H1 (cell line): ENCODE measurements around the gene PAQR7. TPM values are rescaled to one million over a fixed set of nuclear protein-coding genes. Genes with fewer than 3 reads are reported as not detected.
A peak's percentile ranks its signal among the peaks of the same experiment; 100 is the strongest.

Source experiments
- CTCF ChIA-PET: fragments of 300-600 bp; sonication (Branson Sonifier 250); formaldehyde crosslinking; loops from one replicate; lab custom pipeline; 2021; ENCODE audit not compliant: partially characterized antibody; lab: Charles Lee
- POLR2A ChIA-PET: fragments of 300-600 bp; sonication (Branson Sonifier 250); formaldehyde crosslinking; loops from one replicate; lab custom pipeline; 2021; ENCODE audit warnings: inconsistent platforms; ENCODE audit not compliant: partially characterized antibody; lab: Charles Lee
- DNase-seq, 2 experiments: peaks; one replicate each; pipeline versions ENCODE4 v3.0.0 to v3.0.0-alpha.2; 2010 to 2022; ENCODE audit warnings: low spot score in 2 of 2, low read depth in 1 of 2, mixed read lengths in 1 of 2
- FAIRE-seq: peaks from 2 replicates; lab custom pipeline; 2011; peaks lifted over from hg19 to GRCh38; lab: Jason Lieb, UNC
- H2AFZ ChIP-seq: 2 replicates; pipeline ENCODE4 v1.8.1; 2012; ENCODE audit warnings: low read length, inconsistent platforms
- H2AK5ac ChIP-seq: 2 replicates; pipeline ENCODE4 v1.6.1; 2013; ENCODE audit warnings: low read depth, low read length
- H2BK120ac ChIP-seq: replicated peaks from 2 replicates; pipeline ENCODE3; 2013; ENCODE audit warnings: low read depth, low read length, inconsistent platforms
- H2BK12ac ChIP-seq: 2 replicates; pipeline ENCODE4 v1.6.1; 2013; ENCODE audit warnings: low read depth, low read length
- H2BK15ac ChIP-seq: 2 replicates; pipeline ENCODE4 v1.6.1; 2013; ENCODE audit warnings: low read length
- H2BK20ac ChIP-seq: 2 replicates; pipeline ENCODE4 v1.6.1; 2013; ENCODE audit warnings: low read length
- H2BK5ac ChIP-seq: 2 replicates; pipeline ENCODE4 v1.6.1; 2013; ENCODE audit warnings: low read depth, low read length
- H3K14ac ChIP-seq: 2 replicates; pipeline ENCODE4 v1.6.1; 2013; ENCODE audit warnings: inconsistent platforms; ENCODE audit not compliant: insufficient read length
- H3K18ac ChIP-seq: 2 replicates; pipeline ENCODE4 v1.6.1; 2013; ENCODE audit warnings: low read length; ENCODE audit errors: extremely low read depth
- H3K23ac ChIP-seq: 2 replicates; pipeline ENCODE4 v1.6.1; 2013; ENCODE audit warnings: inconsistent platforms; ENCODE audit not compliant: insufficient read length
- H3K23me2 ChIP-seq: 2 replicates; pipeline ENCODE4 v1.6.1; 2013; ENCODE audit warnings: low read depth, low read length
- H3K27ac ChIP-seq: 2 replicates; pipeline ENCODE4 v1.6.1; 2011; ENCODE audit warnings: low read depth, low read length, inconsistent platforms
- H3K27me3 ChIP-seq, 4 experiments: replicated peaks in 1 of 4; 1 replicate in 1 of 4; 2 replicates in 3 of 4; pipeline versions ENCODE4 v1.6.1 to v1.8.1; 2011 to 2013; ENCODE audit warnings: low read length in 3 of 4, mild to moderate bottlenecking in 3 of 4, inconsistent platforms in 2 of 4, mixed read lengths in 2 of 4, moderate library complexity in 1 of 4; ENCODE audit not compliant: control insufficient read depth in 3 of 4, insufficient read depth in 3 of 4; ENCODE audit errors: extremely low read depth in 1 of 4
- H3K36me3 ChIP-seq, 4 experiments: 2 replicates each; pipeline versions ENCODE4 v1.6.1 to v1.8.1; 2011 to 2013; ENCODE audit warnings: mild to moderate bottlenecking in 4 of 4, low read length in 3 of 4, moderate library complexity in 2 of 4, control low read depth in 1 of 4, inconsistent platforms in 1 of 4; ENCODE audit not compliant: insufficient read depth in 4 of 4, control insufficient read depth in 2 of 4
- H3K4ac ChIP-seq: replicated peaks from 2 replicates; pipeline ENCODE3; 2013; ENCODE audit warnings: low read length, low read depth, mixed read lengths, inconsistent platforms; ENCODE audit not compliant: insufficient read length
- H3K4me1 ChIP-seq, 4 experiments: replicated peaks in 1 of 4; 1 replicate in 1 of 4; 2 replicates in 3 of 4; pipeline versions ENCODE4 v1.6.1 to v1.8.1; 2011 to 2013; ENCODE audit warnings: low read length in 3 of 4, inconsistent platforms in 2 of 4, mixed read lengths in 1 of 4; ENCODE audit not compliant: insufficient read depth in 4 of 4, control insufficient read depth in 3 of 4
- H3K4me2 ChIP-seq, 2 experiments: 2 replicates each; pipeline versions ENCODE4 v1.6.1 to v1.8.1; 2011 to 2013; ENCODE audit warnings: low read depth in 2 of 2, low read length in 2 of 2, control low read depth in 1 of 2, inconsistent platforms in 1 of 2, mild to moderate bottlenecking in 1 of 2; ENCODE audit not compliant: insufficient read depth in 1 of 2
- H3K4me3 ChIP-seq, 4 experiments: fragments of 200-600, 300-600 bp in 1 of 4; sonication (generic), shearing (Covaris generic), sonication (Bioruptor Twin) in 1 of 4; 2 replicates each; pipeline versions ENCODE4 v1.5.1 to v1.8.1; 2011 to 2016; ENCODE audit warnings: low read length in 4 of 4, low read depth in 3 of 4, control low read depth in 2 of 4, inconsistent platforms in 2 of 4, mild to moderate bottlenecking in 2 of 4, mixed read lengths in 1 of 4, moderate library complexity in 1 of 4; ENCODE audit not compliant: insufficient read depth in 2 of 4; ENCODE audit errors: extremely low read depth in 1 of 4
- H3K56ac ChIP-seq: replicated peaks from 2 replicates; pipeline ENCODE3; 2013; ENCODE audit warnings: low read depth, mild to moderate bottlenecking, mixed read lengths, low read length, inconsistent platforms; ENCODE audit not compliant: insufficient read length
- H3K79me1 ChIP-seq: 2 replicates; pipeline ENCODE4 v1.6.1; 2013; ENCODE audit warnings: low read depth, low read length, control low read depth
- H3K79me2 ChIP-seq, 2 experiments: 2 replicates each; pipeline versions ENCODE4 v1.6.1 to v1.8.1; 2012 to 2013; ENCODE audit warnings: low read length in 2 of 2, mild to moderate bottlenecking in 2 of 2, inconsistent platforms in 1 of 2; ENCODE audit not compliant: insufficient read depth in 2 of 2, control insufficient read depth in 1 of 2
- H3K9ac ChIP-seq, 4 experiments: replicated peaks in 1 of 4; 1 replicate in 1 of 4; 2 replicates in 3 of 4; pipeline versions ENCODE4 v1.6.1 to v1.8.1; 2011 to 2013; ENCODE audit warnings: low read depth in 3 of 4, low read length in 3 of 4, control low read depth in 2 of 4, mild to moderate bottlenecking in 2 of 4, moderate library complexity in 2 of 4, inconsistent platforms in 1 of 4; ENCODE audit errors: extremely low read depth in 1 of 4
- H3K9me3 ChIP-seq, 2 experiments: 2 replicates each; pipeline versions ENCODE4 v1.6.1 to v1.8.1; 2012 to 2013; ENCODE audit warnings: mild to moderate bottlenecking in 2 of 2, moderate library complexity in 2 of 2, control low read depth in 1 of 2, inconsistent platforms in 1 of 2, low read depth in 1 of 2, low read length in 1 of 2, mixed read lengths in 1 of 2; ENCODE audit not compliant: insufficient read depth in 2 of 2
- H4K20me1 ChIP-seq, 2 experiments: replicated peaks in 1 of 2; 2 replicates each; pipeline versions ENCODE3 to v1.8.1; 2011 to 2013; ENCODE audit warnings: inconsistent platforms in 2 of 2, low read length in 2 of 2, mild to moderate bottlenecking in 1 of 2; ENCODE audit not compliant: insufficient read depth in 2 of 2, control insufficient read depth in 1 of 2
- H4K5ac ChIP-seq: 2 replicates; pipeline ENCODE4 v1.6.1; 2013; ENCODE audit warnings: low read length, low read depth, mixed read lengths, inconsistent platforms; ENCODE audit not compliant: insufficient read length
- H4K8ac ChIP-seq: 2 replicates; pipeline ENCODE4 v1.8.0; 2013; ENCODE audit warnings: mild to moderate bottlenecking, moderate library complexity, low read length, inconsistent platforms; ENCODE audit not compliant: insufficient read depth; ENCODE audit errors: extremely low read depth
- H4K91ac ChIP-seq: replicated peaks from 2 replicates; pipeline ENCODE3; 2013; ENCODE audit warnings: low read length, mixed read lengths, inconsistent platforms; ENCODE audit not compliant: insufficient read length
- ASH2L ChIP-seq: fragments of 200-600, 300-600 bp; sonication (generic); IDR thresholded peaks from one replicate; pipeline ENCODE4 v1.7.1; 2017; ENCODE audit warnings: low read length
- KDM4A ChIP-seq: IDR thresholded peaks from one replicate; pipeline ENCODE4 v1.7.1; 2012; ENCODE audit warnings: low read depth, mild to moderate bottlenecking, moderate library complexity, low read length, inconsistent platforms; ENCODE audit not compliant: severe bottlenecking
- NANOG ChIP-seq: IDR thresholded peaks from 2 replicates; pipeline ENCODE4 v1.6.1; 2011; ENCODE audit warnings: low read length, low read depth, mild to moderate bottlenecking, inconsistent platforms; ENCODE audit not compliant: insufficient read depth, poor library complexity, severe bottlenecking
- POU5F1 ChIP-seq: IDR thresholded peaks from 2 replicates; pipeline ENCODE4 v1.6.1; 2011; ENCODE audit warnings: low read depth, mild to moderate bottlenecking, low read length, moderate library complexity
- RFX5 ChIP-seq: IDR thresholded peaks from 2 replicates; pipeline ENCODE4 v1.6.1; 2011; ENCODE audit warnings: low read depth, low read length, improper control_type of control experiment, borderline replicate concordance
- WGBS, 2 experiments: shearing (Covaris generic) in 1 of 2; methylation state at CpG; one replicate each; pipeline versions ENCODE4 v1.1.6 to v1.1.7; 2013 to 2015; ENCODE audit warnings: low lambda C conversion rate in 2 of 2, mixed read lengths in 2 of 2, inconsistent platforms in 1 of 2, low coverage in 1 of 2, missing lambda C conversion rate in 1 of 2; ENCODE audit not compliant: insufficient replicate concordance in 2 of 2, insufficient coverage in 1 of 2, insufficient read length in 1 of 2; ENCODE audit errors: extremely low coverage in 1 of 2, missing lambda C conversion rate in 1 of 2; 5-methylcytosine and 5-hydroxymethylcytosine counted together
- polyA plus RNA-seq, 7 experiments: library from polyadenylated mRNA; depleted of rRNA in 3 of 7; stranded (reverse) in 5 of 7; unstranded in 2 of 7; fragments of >200 nt in 5 of 7; fragments of 200-250 nt in 2 of 7; gene quantifications; 1 replicate in 5 of 7; 2 replicates in 1 of 7; 4 replicates in 1 of 7; pipeline versions ENCODE4 v1.2.1 to v1.2.3, GENCODE V29; 2011 to 2013; ENCODE audit warnings: missing spikeins in 2 of 7, mixed read lengths in 2 of 7
- total RNA-seq: library from RNA; stranded (reverse); fragmentation: NEBNext Ultra II Directional; extraction: Animal tissue kit (Norgen Biotek cat#: 25700); gene quantifications from 2 replicates; pipeline ENCODE4 v1.2.1, GENCODE V29; 2021
- TF ChIP-seq, protein P1 (sequence below): IDR thresholded peaks from 2 replicates; pipeline ENCODE4 v1.6.1; 2011; ENCODE audit warnings: low read depth, mild to moderate bottlenecking, low read length; ENCODE audit not compliant: insufficient read depth

Gene PAQR7
- total and polyA plus RNA-seq, 2 of the 8 experiments (the other 6 are each of a cell fraction or from before 2014, with no cell fraction given): 7.3 to 7.4 TPM

DNA sequence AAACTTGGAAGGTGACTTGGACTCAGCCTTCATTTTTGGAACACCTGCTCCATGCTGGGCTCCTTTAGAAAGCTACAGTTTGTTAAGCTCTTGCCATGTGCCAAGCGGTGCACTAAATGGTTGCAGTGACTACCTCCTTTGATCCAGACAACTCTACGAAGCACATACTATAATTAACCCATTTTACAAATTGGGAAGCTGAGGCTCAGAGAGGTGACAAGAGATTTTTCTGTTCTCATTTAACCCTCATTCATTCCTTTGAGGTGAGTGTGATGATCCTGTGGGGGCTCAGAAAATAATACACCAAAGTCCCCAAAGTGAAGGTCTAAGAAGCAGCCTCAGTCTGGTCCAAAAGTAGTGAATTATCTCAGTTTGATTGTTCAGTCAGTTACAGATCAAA, 1.6 kb upstream of the PAQR7 start:
- FAIRE-seq (no peak), DNase-seq (no peak)
- CTCF ChIA-PET: interaction anchor here (0.8 to 4.0 kb wide), 4 partner anchors 11 to 26 kb away, joined by 3 to 25 read pairs (median 8); no protein-coding TSS in a partner anchor
- Histone ChIP-seq H3K18ac (no peak overlapping the region), H2BK15ac (no peak overlapping the region), H3K36me3 (no peaks in the 10 kb centered on the region), H4K91ac (no peak overlapping the region), H3K9me3 (no peaks in the 10 kb centered on the region), H3K14ac (no peak overlapping the region), H2BK5ac (no peak overlapping the region), H4K5ac (no peak overlapping the region), H3K79me2 (no peaks in the 10 kb centered on the region), H3K4me1 (peaks cover 0 to 10% (median 8%) of the 10 kb centered on the region in 4 experiments; a peak in 5 of 7 replicates), H2BK120ac (no peak overlapping the region), H3K23me2 (peaks cover 8% of the 10 kb centered on the region), H2AFZ (no peak overlapping the region), H3K27ac (no peak overlapping the region), H3K79me1 (0 out of 2 replicates have a peak, but pooled peaks cover 2% of the 10 kb centered on the region), H3K4me3 (no peak overlapping the region), H4K8ac (no peak overlapping the region), H4K20me1 (no peaks in the 10 kb centered on the region), H3K4ac (no peak overlapping the region), H2AK5ac (no peak overlapping the region), H2BK12ac (no peak overlapping the region), H3K56ac (no peak overlapping the region), H3K23ac (no peak overlapping the region), H3K4me2 (no peak overlapping the region; a peak in 1 of 4 replicates), H2BK20ac (0 out of 2 replicates have a peak overlapping the region, but pooled peaks have one; percentile 61), H3K9ac (no peak overlapping the region), H3K27me3 (peaks cover 0 to 3% (median 1%) of the 10 kb centered on the region in 4 experiments; a peak in 4 of 7 replicates)
- TF ChIP-seq ASH2L: no peak
- no peak for TF ChIP-seq POU5F1
- TF ChIP-seq, protein P1, sequence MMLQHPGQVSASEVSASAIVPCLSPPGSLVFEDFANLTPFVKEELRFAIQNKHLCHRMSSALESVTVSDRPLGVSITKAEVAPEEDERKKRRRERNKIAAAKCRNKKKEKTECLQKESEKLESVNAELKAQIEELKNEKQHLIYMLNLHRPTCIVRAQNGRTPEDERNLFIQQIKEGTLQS: no peak
- no peak for TF ChIP-seq RFX5
- no peak for TF ChIP-seq KDM4A
- no peak for TF ChIP-seq NANOG
- WGBS, 2 experiments: 89% methylated on average over 2 of the region's 2 CpGs; no CpG with 5 or more reads in 1 of the 2 experiments
- POLR2A ChIA-PET: interaction anchor here (0.6 to 4.1 kb wide), 5 partner anchors 10 to 446 kb away, joined by 3 to 29 read pairs (median 21); no protein-coding TSS in a partner anchor
